Testis (tissue), 3 donors: ENCODE measurements around the gene COG4. TPM values are rescaled to one million over a fixed set of nuclear protein-coding genes. Genes with fewer than 3 reads are reported as not detected.
"Not testable (repeated sequence)": the region's sequence is repeated elsewhere in the genome, so short reads cannot be mapped to it uniquely, and the experiment has no call there.

Experiments used
- DNase-seq: peaks from one replicate; pipeline ENCODE4 v3.0.0-alpha.2; 2019
- H3K27ac ChIP-seq, 2 donors: fragments of 200-600 bp; sonication (generic); one replicate each; pipeline ENCODE4 v1.5.1; 2019
- H3K27me3 ChIP-seq: fragments of 200-600 bp; sonication (generic); one replicate; pipeline ENCODE4 v1.5.1; 2019
- H3K36me3 ChIP-seq: fragments of 200-600 bp; sonication (generic); one replicate; pipeline ENCODE4 v1.5.1; 2017; ENCODE audit warnings: low read depth; ENCODE audit errors: missing control alignments
- H3K4me1 ChIP-seq: fragments of 200-600 bp; sonication (generic); one replicate; pipeline ENCODE4 v1.5.1; 2019
- H3K4me3 ChIP-seq, 2 donors: fragments of 200-600 bp; sonication (generic); one replicate each; pipeline ENCODE4 v1.5.1; 2017 to 2019
- H3K9me3 ChIP-seq: fragments of 200-600 bp; sonication (generic); one replicate; pipeline ENCODE4 v1.5.1; 2017
- POLR2A ChIP-seq: fragments of 450-650 bp; IDR thresholded peaks from one replicate; pipeline ENCODE4 v1.6.1; 2017; ENCODE audit warnings: antibody characterized with exemption, mild to moderate bottlenecking, moderate library complexity
- WGBS, 2 donors: methylation state at CpG; one replicate each; pipeline ENCODE4 v1.1.5; 2018; 5-methylcytosine and 5-hydroxymethylcytosine counted together
- intact Hi-C: fragments of 100-400 bp; cut with DNase I; formaldehyde crosslinking; loops from one replicate; pipeline ENCODE4 v1.15.1; 2023; ENCODE audit warnings: low total_unique reads
- polyA plus RNA-seq: library from polyadenylated mRNA; stranded (reverse); fragments of 350-450 nt; fragmentation: Illumina TruSeq; extraction: RNeasy Lipid Tissue Mini Kit (QIAGEN cat#74804); gene quantifications from one replicate; pipeline ENCODE4 v1.2.3, GENCODE V29; 2014; ENCODE audit warnings: low read depth, low replicate concordance; ENCODE audit not compliant: insufficient read depth
- total RNA-seq, 2 donors: library from RNA; depleted of rRNA; stranded (reverse); fragments of >200 nt; gene quantifications; one replicate each; pipeline ENCODE4 v1.2.3, GENCODE V29; 2016
- TF ChIP-seq, protein P1 (sequence below), 3 experiments: fragments of 450-650 bp in 2 of 3; fragments of 200-600 bp in 1 of 3; sonication (generic) in 1 of 3; IDR thresholded peaks; one replicate each; pipeline ENCODE4 v1.5.1; 2016 to 2019; ENCODE audit warnings: antibody characterized with exemption in 3 of 3, mild to moderate bottlenecking in 2 of 3, moderate library complexity in 1 of 3

COG4 gene
- total and polyA plus RNA-seq, 3 donors from 2014 or later, result 65.9 to 85.9 (median 85.2) TPM

DNA sequence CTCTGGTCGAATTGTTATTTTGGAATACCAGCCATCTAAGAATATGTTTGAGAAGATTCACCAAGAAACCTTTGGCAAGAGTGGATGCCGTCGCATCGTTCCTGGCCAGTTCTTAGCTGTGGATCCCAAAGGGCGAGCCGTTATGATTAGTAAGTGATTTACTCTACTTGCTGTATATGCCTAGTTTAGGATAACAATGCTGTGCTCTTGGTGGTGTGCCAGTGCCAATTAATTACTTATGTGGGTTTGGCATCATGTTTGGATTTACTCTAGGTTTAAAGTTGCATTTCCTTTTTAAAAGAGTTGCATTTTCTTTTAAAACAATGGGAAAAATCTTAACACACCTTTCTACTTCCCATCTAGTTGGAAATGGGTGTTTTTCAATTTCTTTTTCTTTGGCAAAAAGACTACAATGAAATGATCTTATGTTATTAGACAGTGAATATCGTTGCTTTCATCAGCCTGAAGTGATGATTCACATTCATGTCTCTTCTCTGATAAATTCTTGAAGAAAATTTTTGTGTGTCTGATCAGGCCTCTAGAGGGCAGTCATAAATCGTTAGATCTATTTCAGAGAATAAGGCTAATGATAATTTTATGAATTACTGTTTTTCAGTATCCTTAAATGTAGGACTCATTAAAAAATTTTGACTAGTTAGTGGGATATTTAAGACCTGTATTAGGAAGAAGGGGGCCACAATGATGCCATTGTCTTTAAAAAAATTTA lies 5.9 kb upstream of the COG4 start:
- no peak overlapping the region for H3K27ac ChIP-seq
- intact Hi-C loops, result loop anchor here (10.0 kb wide), 1 partner anchor 126 kb away; no protein-coding TSS in a partner anchor
- peaks cover 2% of the 10 kb centered on the region for H3K4me1 ChIP-seq
- H3K27me3 ChIP-seq, result no peaks in the 10 kb centered on the region
- no peak for DNase-seq
- no peaks in the 10 kb centered on the region for H3K9me3 ChIP-seq
- H3K4me3 ChIP-seq, result no peak overlapping the region
- TF ChIP-seq POLR2A, result no peak
- TF ChIP-seq, protein P1, sequence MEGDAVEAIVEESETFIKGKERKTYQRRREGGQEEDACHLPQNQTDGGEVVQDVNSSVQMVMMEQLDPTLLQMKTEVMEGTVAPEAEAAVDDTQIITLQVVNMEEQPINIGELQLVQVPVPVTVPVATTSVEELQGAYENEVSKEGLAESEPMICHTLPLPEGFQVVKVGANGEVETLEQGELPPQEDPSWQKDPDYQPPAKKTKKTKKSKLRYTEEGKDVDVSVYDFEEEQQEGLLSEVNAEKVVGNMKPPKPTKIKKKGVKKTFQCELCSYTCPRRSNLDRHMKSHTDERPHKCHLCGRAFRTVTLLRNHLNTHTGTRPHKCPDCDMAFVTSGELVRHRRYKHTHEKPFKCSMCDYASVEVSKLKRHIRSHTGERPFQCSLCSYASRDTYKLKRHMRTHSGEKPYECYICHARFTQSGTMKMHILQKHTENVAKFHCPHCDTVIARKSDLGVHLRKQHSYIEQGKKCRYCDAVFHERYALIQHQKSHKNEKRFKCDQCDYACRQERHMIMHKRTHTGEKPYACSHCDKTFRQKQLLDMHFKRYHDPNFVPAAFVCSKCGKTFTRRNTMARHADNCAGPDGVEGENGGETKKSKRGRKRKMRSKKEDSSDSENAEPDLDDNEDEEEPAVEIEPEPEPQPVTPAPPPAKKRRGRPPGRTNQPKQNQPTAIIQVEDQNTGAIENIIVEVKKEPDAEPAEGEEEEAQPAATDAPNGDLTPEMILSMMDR (IDR thresholded peaks at IDR 0.05), result peak; percentile 38 to 52 (median 41)
- H3K36me3 ChIP-seq, result no peaks in the 10 kb centered on the region
- 58 to 66% methylated on average over 8 of the region's 8 CpGs for WGBS, 2 donors

DNA sequence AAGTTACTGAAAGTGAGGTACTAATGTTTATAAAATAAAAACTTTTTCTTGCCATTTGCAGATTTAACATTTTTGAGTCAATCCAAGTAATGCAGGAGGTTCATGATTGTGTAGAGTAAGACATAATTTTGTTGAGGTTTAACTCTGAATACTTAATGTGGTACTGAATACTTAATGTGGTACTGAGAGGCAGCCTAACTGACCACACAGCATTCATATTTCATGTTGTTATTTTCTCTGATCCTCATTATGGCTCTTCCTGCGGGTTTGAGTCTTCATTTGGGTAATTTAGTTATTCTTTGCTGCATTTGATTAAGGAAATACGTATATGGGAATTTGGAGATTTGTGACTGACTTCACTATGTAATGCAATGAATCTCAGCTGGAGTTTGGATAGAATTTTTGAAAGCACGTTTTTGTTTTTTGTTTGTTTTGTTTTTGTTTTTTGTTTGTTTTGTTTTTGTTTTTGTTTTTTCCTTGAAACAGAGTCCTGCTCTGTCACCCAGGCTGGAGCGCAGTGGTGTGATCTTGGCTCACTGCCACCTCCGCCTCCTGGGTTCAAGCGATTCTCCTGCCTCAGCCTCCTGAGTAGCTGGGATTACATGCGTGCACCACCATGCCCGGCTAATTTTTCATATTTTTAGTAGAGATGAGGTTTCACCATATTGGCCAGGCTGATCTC lies 4.1 kb upstream of the COG4 start:
- no peaks in the 10 kb centered on the region for H3K9me3 ChIP-seq
- TF ChIP-seq, protein P1 (IDR thresholded peaks at IDR 0.05), result no peak
- no peak for TF ChIP-seq POLR2A
- peaks cover 6% of the 10 kb centered on the region for H3K4me1 ChIP-seq
- no peak overlapping the region for H3K27ac ChIP-seq
- no peaks in the 10 kb centered on the region for H3K36me3 ChIP-seq
- WGBS, 2 donors, result 67 to 73% methylated on average over 8 of the region's 8 CpGs
- H3K27me3 ChIP-seq, result no peaks in the 10 kb centered on the region
- DNase-seq, result no peak
- intact Hi-C loops, result loop anchor here (10.0 kb wide), 1 partner anchor 127 kb away; no protein-coding TSS in a partner anchor
- no peak overlapping the region for H3K4me3 ChIP-seq

DNA sequence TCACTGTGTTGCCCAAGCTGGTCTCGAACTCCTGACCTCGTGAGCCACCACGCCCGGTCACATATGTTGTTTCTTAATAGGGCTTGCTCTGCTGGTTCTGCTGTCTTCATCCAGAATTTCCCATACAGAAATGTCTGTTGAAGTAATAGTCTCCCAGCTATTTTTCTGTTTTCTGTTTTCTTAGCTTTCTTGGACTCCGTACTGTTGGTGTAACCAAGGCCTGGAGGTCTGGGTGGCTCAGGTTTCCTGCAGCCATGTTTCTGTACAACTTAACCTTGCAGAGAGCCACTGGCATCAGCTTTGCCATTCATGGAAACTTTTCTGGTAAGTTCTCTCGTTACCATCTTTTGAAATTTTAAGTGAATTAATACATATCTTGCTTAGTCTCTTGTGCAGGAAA lies 3.0 kb upstream of the COG4 start:
- no peak for TF ChIP-seq POLR2A
- TF ChIP-seq, protein P1 (IDR thresholded peaks at IDR 0.05), result no peak
- Histone ChIP-seq H3K4me1 (peaks cover 8% of the 10 kb centered on the region), H3K4me3 (no peak overlapping the region), H3K27me3 (no peaks in the 10 kb centered on the region), H3K36me3 (no peaks in the 10 kb centered on the region), H3K9me3 (no peaks in the 10 kb centered on the region), H3K27ac (no peak overlapping the region)
- 72 to 86% methylated on average over 6 of the region's 6 CpGs for WGBS, 2 donors
- intact Hi-C loops, result loop anchor here (10.0 kb wide), 1 partner anchor 128 kb away; no protein-coding TSS in a partner anchor
- no peak for DNase-seq

DNA sequence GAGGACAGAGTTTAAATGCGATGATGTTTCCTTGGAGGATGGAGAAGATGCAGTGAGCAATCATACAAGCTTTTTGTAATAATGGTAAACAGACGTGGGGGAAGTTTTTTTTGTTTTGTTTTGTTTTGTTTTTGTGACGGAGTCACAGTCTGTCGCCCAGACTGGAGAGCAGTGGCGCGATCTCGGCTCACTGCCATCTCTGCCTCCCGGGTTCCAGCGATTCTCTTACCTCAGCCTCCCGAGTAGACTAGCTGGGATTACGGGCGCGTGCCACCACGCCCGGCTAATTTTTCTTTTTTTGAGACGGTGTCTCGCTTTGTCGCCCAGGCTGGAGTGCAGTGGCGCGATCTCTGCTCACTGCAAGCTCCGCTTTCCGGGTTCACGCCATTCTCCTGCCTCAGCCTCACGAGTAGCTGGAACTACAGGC lies 1.1 kb upstream of the COG4 start:
- not testable (repeated sequence) for H3K27me3 ChIP-seq, H3K9me3 ChIP-seq, H3K36me3 ChIP-seq, H3K4me1 ChIP-seq
- peak overlapping the region; percentile 87 to 95 for H3K27ac ChIP-seq
- peak overlapping the region; percentile 78 to 98 for H3K4me3 ChIP-seq
- DNase-seq, result peak; percentile 53
- intact Hi-C loops, result loop anchor here (10.0 kb wide), 1 partner anchor 130 kb away; no protein-coding TSS in a partner anchor
- 0 to 1% methylated on average over 22 to 24 of the region's 24 CpGs for WGBS, 2 donors

DNA sequence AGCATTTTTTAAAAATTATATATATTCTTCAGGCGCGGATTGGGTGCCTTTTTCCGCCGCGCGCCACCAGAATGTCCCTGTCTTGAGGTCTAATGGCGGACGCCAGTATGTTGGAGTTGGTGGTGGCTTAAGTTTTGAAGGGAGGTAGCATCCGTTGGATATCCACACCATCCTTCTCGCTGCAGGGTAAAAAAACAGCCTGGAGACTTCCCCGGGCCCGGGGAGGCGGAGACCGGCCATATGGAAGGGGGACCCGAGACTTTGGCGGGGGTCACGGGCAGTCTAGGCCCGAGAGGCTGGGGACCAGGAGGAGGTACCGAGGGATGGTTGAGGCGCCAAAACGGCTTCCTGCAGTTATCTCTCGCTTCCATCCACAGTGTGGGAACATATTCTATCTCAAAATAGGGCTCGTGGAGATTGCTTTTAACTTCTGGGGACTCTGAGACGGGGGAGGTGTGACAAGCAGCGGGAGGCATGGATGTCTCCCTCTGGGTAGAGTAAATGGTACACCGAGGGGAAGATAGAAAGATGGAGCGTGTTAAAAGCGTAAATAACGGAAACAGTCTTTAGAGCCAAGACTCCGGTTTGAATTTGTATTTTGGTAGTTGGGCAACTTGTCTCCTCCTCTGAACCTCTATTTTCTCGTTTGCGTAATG lies 517 bp upstream of the COG4 start, which contains the start of gene SF3B3:
Gene SF3B3 (plus strand): TSS at position 74 of the 656 bp plus-strand sequence. CDS start 2,841 bp downstream, outside the sequence.
- peak within 1 kb of the TSS; percentile 87 to 95 for H3K27ac ChIP-seq
- H3K9me3 ChIP-seq, result no peaks in the 10 kb centered on the region
- H3K4me3 ChIP-seq, result peak within 1 kb of the TSS; percentile 78 to 98
- 0 to 1% methylated on average over 29 to 32 of the region's 32 CpGs for WGBS, 2 donors
- no peaks in the 10 kb centered on the region for H3K27me3 ChIP-seq
- H3K36me3 ChIP-seq, result no peaks in the 10 kb centered on the region
- intact Hi-C loops, result loop anchor here (10.0 kb wide), 1 partner anchor 131 kb away; no protein-coding TSS in a partner anchor
- peaks cover 8% of the 10 kb centered on the region for H3K4me1 ChIP-seq
- DNase-seq, result peak; percentile 81
- TF ChIP-seq, protein P1 (IDR thresholded peaks at IDR 0.05), result no peak
- TF ChIP-seq POLR2A, result no peak
